GM12878 (cell line): Measurements from ENCODE around the gene MDH1B. TPM values are rescaled to one million over a fixed set of nuclear protein-coding genes. Genes with fewer than 3 reads are reported as not detected.

Experiments
- ATF7 ChIP-seq: fragments of 450-650 bp; IDR thresholded peaks from 2 replicates; pipeline ENCODE4 v1.6.1; 2016; ENCODE audit warnings: low read depth, mild to moderate bottlenecking
- CBX3 ChIP-seq: fragments of 200-600 bp; sonication (generic); IDR thresholded peaks from 2 replicates; pipeline ENCODE4 v1.6.1; 2016; ENCODE audit warnings: low read depth, borderline replicate concordance
- CHD2 ChIP-seq: IDR thresholded peaks from 2 replicates; pipeline ENCODE4 v1.6.1; 2011; ENCODE audit warnings: low read depth, low read length, improper control_type of control experiment, borderline replicate concordance
- CREB1 ChIP-seq: IDR thresholded peaks from 2 replicates; pipeline ENCODE4 v1.6.1; 2012; ENCODE audit warnings: low read depth, mild to moderate bottlenecking, inconsistent platforms
- CREM ChIP-seq: IDR thresholded peaks from 2 replicates; pipeline ENCODE4 v1.6.1; 2014; ENCODE audit warnings: antibody characterized with exemption, low read depth
- ELK1 ChIP-seq: IDR thresholded peaks from 2 replicates; pipeline ENCODE4 v1.6.1; 2012; ENCODE audit warnings: low read depth, low read length, improper control_type of control experiment
- ETV6 ChIP-seq, 2 experiments: fragments of 450-650 bp in 1 of 2; IDR thresholded peaks in 1 of 2; conservative IDR thresholded peaks in 1 of 2; 2 replicates each; pipeline ENCODE4 v1.6.1; 2014; ENCODE audit warnings: antibody characterized with exemption in 1 of 2, borderline replicate concordance in 1 of 2, low read depth in 1 of 2, mild to moderate bottlenecking in 1 of 2, moderate library complexity in 1 of 2
- IRF4 ChIP-seq: IDR thresholded peaks from 2 replicates; pipeline ENCODE4 v1.6.1; 2011; ENCODE audit warnings: low read depth, low read length
- KLF5 ChIP-seq: fragments of 450-650 bp; IDR thresholded peaks from 2 replicates; pipeline ENCODE4 v1.6.1; 2014; ENCODE audit warnings: mild to moderate bottlenecking; ENCODE audit not compliant: partially characterized antibody
- MAX ChIP-seq: IDR thresholded peaks from 2 replicates; pipeline ENCODE4 v1.6.1; 2012; ENCODE audit warnings: low read depth, low read length, improper control_type of control experiment
- MEF2B ChIP-seq: fragments of 450-650 bp; IDR thresholded peaks from 2 replicates; pipeline ENCODE4 v1.6.1; 2018; ENCODE audit warnings: mild to moderate bottlenecking, moderate library complexity; ENCODE audit not compliant: partially characterized antibody, poor library complexity, severe bottlenecking
- NBN ChIP-seq: fragments of 450-650 bp; IDR thresholded peaks from 2 replicates; pipeline ENCODE4 v1.6.1; 2016
- NKRF ChIP-seq: fragments of 450-650 bp; conservative IDR thresholded peaks from 2 replicates; pipeline ENCODE4 v1.6.1; 2017; ENCODE audit warnings: mild to moderate bottlenecking, moderate library complexity
- PML ChIP-seq: IDR thresholded peaks from 2 replicates; pipeline ENCODE4 v1.6.1; 2012; ENCODE audit warnings: low read length, inconsistent platforms
- RAD51 ChIP-seq: fragments of 450-650 bp; IDR thresholded peaks from 2 replicates; pipeline ENCODE4 v1.6.1; 2016; ENCODE audit warnings: moderate library complexity, mild to moderate bottlenecking, inconsistent platforms
- RELA ChIP-seq: fragments of 450-650 bp; IDR thresholded peaks from 2 replicates; pipeline ENCODE4 v1.8.0; 2014; ENCODE audit warnings: borderline replicate concordance; ENCODE audit not compliant: partially characterized antibody
- SIN3A ChIP-seq: IDR thresholded peaks from 2 replicates; pipeline ENCODE4 v1.6.1; 2012; ENCODE audit warnings: low read depth, low read length, improper control_type of control experiment
- SIX5 ChIP-seq: IDR thresholded peaks from 2 replicates; pipeline ENCODE4 v1.6.1; 2011; ENCODE audit warnings: mild to moderate bottlenecking, low read depth, low read length, moderate library complexity; ENCODE audit not compliant: severe bottlenecking
- SKIL ChIP-seq: fragments of 450-650 bp; IDR thresholded peaks from 2 replicates; pipeline ENCODE4 v1.6.1; 2017; ENCODE audit warnings: mild to moderate bottlenecking, low read depth, inconsistent platforms; ENCODE audit not compliant: poor library complexity, severe bottlenecking
- SMAD5 ChIP-seq: IDR thresholded peaks from 2 replicates; pipeline ENCODE4 v1.6.1; 2016; ENCODE audit warnings: antibody characterized with exemption, low read depth
- SMARCA5 ChIP-seq: fragments of 450-650 bp; IDR thresholded peaks from 2 replicates; pipeline ENCODE4 v1.6.1; 2017; ENCODE audit warnings: mild to moderate bottlenecking
- STAT1 ChIP-seq: fragments of 450-650 bp; conservative IDR thresholded peaks from 2 replicates; pipeline ENCODE4 v1.6.1; 2014; ENCODE audit warnings: antibody characterized with exemption, mild to moderate bottlenecking
- TAF1 ChIP-seq: IDR thresholded peaks from 2 replicates; pipeline ENCODE4 v1.6.1; 2011; ENCODE audit warnings: mild to moderate bottlenecking, low read depth, low read length, borderline replicate concordance
- TARDBP ChIP-seq: IDR thresholded peaks from 2 replicates; pipeline ENCODE4 v1.6.1; 2016; ENCODE audit warnings: borderline replicate concordance
- WRNIP1 ChIP-seq: IDR thresholded peaks from 2 replicates; pipeline ENCODE4 v1.6.1; 2011; ENCODE audit warnings: low read depth, low read length, improper control_type of control experiment, borderline replicate concordance
- YBX1 ChIP-seq: fragments of 450-650 bp; IDR thresholded peaks from 2 replicates; pipeline ENCODE4 v1.6.1; 2016; ENCODE audit warnings: antibody characterized with exemption
- ZNF207 ChIP-seq: fragments of 450-650 bp; IDR thresholded peaks from 2 replicates; pipeline ENCODE4 v1.6.1; 2014; ENCODE audit warnings: antibody characterized with exemption, mild to moderate bottlenecking, borderline replicate concordance
- polyA plus RNA-seq, 11 experiments: library from polyadenylated mRNA; depleted of rRNA in 4 of 11; unstranded in 6 of 11; stranded (reverse) in 5 of 11; fragments of >200 nt; fragmentation: Nextera tagmentation in 4 of 11; fragmentation: Illumina TruSeq in 1 of 11; extraction: Ambion mirVana in 4 of 11; extraction: Trizol in 1 of 11; gene quantifications; 1 replicate in 1 of 11; 2 replicates in 10 of 11; pipeline versions ENCODE4 v1.2.1 to v1.2.3, GENCODE V29; 2011 to 2016; ENCODE audit warnings: inconsistent platforms in 2 of 11, missing spikeins in 2 of 11, low read depth in 1 of 11
- total RNA-seq, 4 experiments: library from RNA; depleted of rRNA in 3 of 4; stranded (reverse); fragments of >200 nt in 3 of 4; fragmentation: Illumina TruSeq in 1 of 4; extraction: Trizol in 1 of 4; gene quantifications; 2 replicates each; pipeline versions ENCODE4 v1.2.1 to v1.2.3, GENCODE V29; 2013 to 2021

MDH1B gene
- total and polyA plus RNA-seq, 10 of the 15 experiments (the other 5 are each of a cell fraction or from before 2014, with no cell fraction given), result 0.47 to 1.6 (median 0.98) TPM

GRCh38 chr2:206765242-206766056 lies at the start of gene MDH1B, which contains the start of gene FASTKD2 (continued):
- peak; percentile 60; the same call in 1 of the 2 replicates for TF ChIP-seq TARDBP
- TF ChIP-seq ZNF207, result peak; percentile 27; the same call in 1 of the 2 replicates
- TF ChIP-seq IRF4, result no peak; the same call in 1 of the 2 replicates
- TF ChIP-seq SMAD5, result peak; percentile 53; the same call in 1 of the 2 replicates
- peak; percentile 99 for TF ChIP-seq CHD2
- TF ChIP-seq MAX, result peak; percentile 60
- no peak for TF ChIP-seq KLF5
- no peak for TF ChIP-seq SMARCA5
- peak; percentile 28 for TF ChIP-seq RELA
- TF ChIP-seq NKRF, result peak; percentile 42
- TF ChIP-seq STAT1, result peak; percentile 67; the same call in 1 of the 2 replicates
- peak; percentile 52 for TF ChIP-seq SKIL
- no peak for TF ChIP-seq CBX3
- TF ChIP-seq SIN3A, result peak; percentile 11; the same call in 1 of the 2 replicates
- no peak for TF ChIP-seq WRNIP1
- peak; percentile 30; the same call in 1 of the 2 replicates for TF ChIP-seq CREM
- peak; percentile 28; the same call in 1 of the 2 replicates for TF ChIP-seq ATF7
- TF ChIP-seq NBN, result peak; percentile 49; the same call in 1 of the 2 replicates
- TF ChIP-seq YBX1, result no peak
- peak; percentile 63 for TF ChIP-seq CREB1
- no peak for TF ChIP-seq ELK1
- peak; percentile 91 for TF ChIP-seq TAF1
- TF ChIP-seq RAD51, result peak; percentile 46; the same call in 1 of the 2 replicates
- no peak for TF ChIP-seq MEF2B
- no peak for TF ChIP-seq ETV6 (conservative IDR thresholded peaks at IDR 0.05 in 1 of 2, IDR thresholded peaks at IDR 0.05 in 1 of 2; ENCODE audit: borderline replicate concordance in 1 of 2, low read depth in 1 of 2)
- peak; percentile 75 for TF ChIP-seq PML
- TF ChIP-seq SIX5, result peak; percentile 62
